IPS-NIHi7 (cell line): ENCODE results near the gene TP53RK.

Experiments
- DNase-seq: peaks from one replicate; pipeline ENCODE4 v3.0.0; 2012; ENCODE audit warnings: mixed read lengths; ENCODE audit errors: extremely low spot score

TP53RK gene

GRCh38 chr20:46689082-46689753, at the start of gene TP53RK:
Gene TP53RK (minus strand): TSS chr20:46689444. CDS start chr20:46689414, 30 bp downstream.
- peak; percentile 99 for DNase-seq

GRCh38 chr20:46735436-46735835, 46.2 kb upstream of the TP53RK start:
- no peak for DNase-seq

GRCh38 chr20:46731770-46732169, 42.5 kb upstream of the TP53RK start:
- peak; percentile 58 for DNase-seq

GRCh38 chr20:46725186-46726165, 36.2 kb upstream of the TP53RK start:
- DNase-seq: no peak

- no peak for DNase-seq
Observed at GRCh38 chr20:46724343-46724959, 35.2 kb upstream of the TP53RK start.

- no peak for DNase-seq
Observed at GRCh38 chr20:46723039-46723438, 33.8 kb upstream of the TP53RK start.

- no peak for DNase-seq
Observed at GRCh38 chr20:46722450-46722849, 33.2 kb upstream of the TP53RK start.

- no peak for DNase-seq
Observed at GRCh38 chr20:46721476-46721875, 32.2 kb upstream of the TP53RK start.

- no peak for DNase-seq
Observed at GRCh38 chr20:46720776-46721425, 31.7 kb upstream of the TP53RK start.

- DNase-seq: no peak
Observed at GRCh38 chr20:46720019-46720418, 30.8 kb upstream of the TP53RK start.

GRCh38 chr20:46717818-46718541, 28.7 kb upstream of the TP53RK start:
- no peak for DNase-seq

- DNase-seq: peak; percentile 77
Observed at GRCh38 chr20:46715292-46715756, 26.1 kb upstream of the TP53RK start.

GRCh38 chr20:46713957-46714834, 25.0 kb upstream of the TP53RK start:
- no peak for DNase-seq

GRCh38 chr20:46712056-46712636, 22.9 kb upstream of the TP53RK start:
- no peak for DNase-seq

- DNase-seq: no peak
Observed at GRCh38 chr20:46710153-46710913, 21.1 kb upstream of the TP53RK start.

- DNase-seq: peak; percentile 84
Observed at GRCh38 chr20:46709459-46710152, 20.4 kb upstream of the TP53RK start, which contains the start of gene SLC2A10. Gene SLC2A10 (plus strand): TSS chr20:46709649. CDS start chr20:46709737, 88 bp downstream.

GRCh38 chr20:46709055-46709458, 19.8 kb upstream of the TP53RK start:
- no peak for DNase-seq
